NOMO-1 treated with DMSO at 0.1 percent for 48 hours (cell line): ENCODE data around the gene FARP1.

Experiments used
- DNase-seq: peaks from one replicate; lab custom pipeline; 2025; ENCODE audit not compliant: unreplicated experiment; lab: John Stamatoyannopoulos, UW

Gene FARP1

DNA sequence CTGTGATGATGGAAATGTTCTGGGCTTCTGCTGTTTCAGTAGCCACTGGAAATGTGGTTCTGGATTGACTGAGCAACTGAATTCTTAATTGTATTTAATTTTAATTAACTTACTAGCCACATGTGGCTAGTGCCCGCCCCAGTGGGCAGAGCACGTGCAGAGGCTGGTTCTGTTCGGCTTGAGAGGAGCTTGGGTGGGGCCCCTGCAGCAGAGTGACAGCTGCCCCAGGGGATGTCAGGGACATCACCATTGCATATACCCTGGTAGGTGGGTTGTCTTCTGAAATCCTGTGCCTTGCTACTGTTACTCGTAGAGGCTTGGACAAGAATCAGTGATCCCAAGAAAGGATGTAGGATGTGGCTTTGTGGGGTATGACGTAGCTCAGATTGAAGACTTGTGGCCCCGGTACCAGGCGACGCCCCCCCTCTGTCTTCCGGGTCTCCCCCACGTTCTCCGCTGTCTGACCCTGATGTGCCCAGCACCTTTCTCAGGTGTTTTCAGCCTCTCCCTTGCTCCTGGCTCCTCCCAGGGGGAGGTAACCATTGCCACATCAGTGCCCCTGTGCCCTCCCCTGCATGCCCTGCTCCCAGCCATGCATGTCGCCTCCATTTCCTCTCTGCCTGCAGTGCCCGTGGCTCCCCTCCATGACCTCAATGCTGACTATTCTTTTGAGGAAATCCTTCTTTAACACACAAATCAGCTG lies 136.7 kb downstream of the FARP1 start:
- DNase-seq, result no peak

DNA sequence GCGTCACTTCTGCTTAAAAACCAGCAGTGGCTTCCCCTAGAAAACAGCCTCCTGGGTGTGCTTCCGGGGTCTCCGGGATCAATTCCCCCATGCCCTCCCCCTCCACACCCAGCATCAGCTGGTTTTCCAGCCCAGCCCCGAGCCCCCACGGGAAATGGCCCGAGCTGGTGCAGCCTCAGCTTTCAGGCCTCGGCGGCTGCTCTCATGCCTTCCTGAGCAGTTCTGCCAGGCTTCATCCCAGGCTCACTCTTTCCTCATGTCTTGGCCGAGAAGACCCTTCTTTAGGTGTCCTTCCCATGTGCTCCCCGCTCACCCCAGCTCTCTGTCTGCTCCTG lies 137.2 kb downstream of the FARP1 start:
- DNase-seq, result no peak

DNA sequence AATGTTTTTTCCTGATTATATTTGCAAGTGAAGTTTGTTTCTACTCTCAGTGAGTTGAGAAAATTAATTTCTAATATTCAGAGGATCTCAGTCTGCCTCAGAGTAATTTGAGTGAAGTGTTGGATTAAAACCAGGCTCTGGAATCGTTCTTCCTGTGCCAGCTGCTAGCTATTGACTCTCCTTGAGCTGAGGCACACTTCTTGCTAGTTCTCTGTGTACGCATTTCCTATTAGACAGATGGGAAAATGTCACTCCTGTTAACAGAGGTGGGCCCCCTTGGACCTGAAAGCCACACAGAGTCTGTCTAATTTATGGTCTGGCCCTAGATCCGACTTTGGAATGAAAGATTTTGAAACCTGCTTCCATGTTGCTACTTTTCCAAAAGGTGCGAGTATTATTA lies 141.8 kb downstream of the FARP1 start:
- DNase-seq, result no peak

DNA sequence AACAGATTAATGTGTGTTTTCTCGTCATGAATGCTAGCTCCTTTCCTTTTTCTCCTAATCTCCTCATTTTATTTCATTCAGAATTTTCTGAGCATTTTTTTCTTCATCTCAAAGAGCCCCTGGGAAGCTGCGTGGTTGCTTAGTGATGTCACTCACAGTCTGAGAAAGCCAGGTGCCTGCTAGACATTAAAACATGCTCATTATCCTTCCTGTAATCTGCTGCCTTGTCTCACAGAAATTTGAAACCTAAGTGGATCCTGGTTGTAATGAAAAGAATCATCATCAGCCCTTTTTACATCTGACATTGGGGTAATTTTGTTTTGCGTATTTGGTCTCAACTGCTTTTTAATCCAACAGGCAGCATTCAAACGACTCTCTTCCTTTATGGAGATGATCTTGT lies 142.4 kb downstream of the FARP1 start:
- no peak for DNase-seq

DNA sequence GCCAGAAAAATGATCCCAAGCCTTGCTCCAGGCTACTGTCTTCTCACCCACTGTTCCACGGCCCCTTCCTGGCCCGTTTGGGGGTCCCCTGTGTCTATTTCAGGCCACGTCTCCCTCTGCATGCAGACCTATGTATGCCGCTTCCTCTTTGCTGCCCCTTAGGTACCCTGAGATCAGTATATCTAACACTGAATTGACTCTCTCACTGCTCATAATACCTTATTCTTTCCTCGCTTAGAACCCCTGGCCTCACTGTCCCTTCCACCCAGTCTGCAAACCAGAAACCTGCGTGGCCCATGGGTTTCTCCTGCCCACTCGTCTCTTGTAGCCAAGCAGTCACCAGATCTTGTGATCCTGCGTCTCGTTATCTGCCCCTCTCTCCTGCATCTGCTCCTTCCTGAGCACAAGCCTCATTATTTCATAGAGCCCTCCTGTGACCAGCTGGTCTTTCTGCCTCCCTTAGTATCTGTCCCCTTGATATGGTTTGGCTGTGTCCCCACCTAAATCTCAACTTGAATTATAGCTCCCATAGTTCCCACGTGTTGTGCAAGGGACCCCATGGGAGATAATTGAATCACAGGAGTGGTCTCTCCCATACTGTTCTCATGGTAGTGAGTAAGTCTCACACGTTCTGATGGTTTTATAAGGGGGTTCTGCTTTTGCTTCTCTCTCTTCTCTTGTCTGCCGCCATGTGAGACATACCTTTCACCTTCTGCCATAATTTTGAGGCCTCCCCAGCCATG lies 143.1 kb downstream of the FARP1 start:
- DNase-seq, result no peak

DNA sequence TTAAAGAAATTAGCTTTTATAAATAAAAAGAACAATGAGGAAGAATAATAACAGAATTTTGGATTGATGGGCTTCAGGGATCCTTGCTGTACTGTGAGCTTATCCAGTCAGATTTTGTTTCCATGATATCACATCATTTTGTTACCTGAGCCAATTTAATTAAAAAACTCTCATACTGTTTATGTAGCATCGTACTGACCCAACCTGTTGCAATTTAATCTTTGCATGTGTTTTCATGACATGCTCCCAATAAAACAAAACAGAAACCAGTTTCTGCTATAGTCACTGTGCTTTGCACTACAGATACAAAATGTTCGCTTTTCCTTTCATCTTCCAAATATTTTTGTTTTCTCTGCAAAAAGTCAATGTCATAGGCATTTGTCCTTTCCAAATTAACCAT lies 143.9 kb downstream of the FARP1 start:
- no peak for DNase-seq

DNA sequence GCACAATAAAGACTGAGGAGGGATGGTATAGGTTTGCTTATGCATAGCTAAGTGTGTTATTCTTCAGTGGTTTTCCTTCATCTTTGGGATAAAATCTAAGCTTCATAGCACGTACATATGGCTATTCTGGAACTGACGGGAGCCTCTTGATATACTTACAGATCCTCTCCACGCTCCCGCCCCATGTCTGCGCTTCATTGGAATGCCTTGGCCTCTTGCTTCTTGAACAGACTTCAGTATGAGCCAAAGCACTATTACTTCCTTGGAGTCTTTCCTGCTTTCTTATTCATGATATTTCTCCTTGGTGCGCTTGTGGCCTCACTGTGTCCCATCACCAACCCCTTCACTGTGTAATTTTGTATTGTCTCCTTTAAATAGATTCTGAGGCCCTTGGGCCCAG lies 145.3 kb downstream of the FARP1 start:
- DNase-seq, result no peak

DNA sequence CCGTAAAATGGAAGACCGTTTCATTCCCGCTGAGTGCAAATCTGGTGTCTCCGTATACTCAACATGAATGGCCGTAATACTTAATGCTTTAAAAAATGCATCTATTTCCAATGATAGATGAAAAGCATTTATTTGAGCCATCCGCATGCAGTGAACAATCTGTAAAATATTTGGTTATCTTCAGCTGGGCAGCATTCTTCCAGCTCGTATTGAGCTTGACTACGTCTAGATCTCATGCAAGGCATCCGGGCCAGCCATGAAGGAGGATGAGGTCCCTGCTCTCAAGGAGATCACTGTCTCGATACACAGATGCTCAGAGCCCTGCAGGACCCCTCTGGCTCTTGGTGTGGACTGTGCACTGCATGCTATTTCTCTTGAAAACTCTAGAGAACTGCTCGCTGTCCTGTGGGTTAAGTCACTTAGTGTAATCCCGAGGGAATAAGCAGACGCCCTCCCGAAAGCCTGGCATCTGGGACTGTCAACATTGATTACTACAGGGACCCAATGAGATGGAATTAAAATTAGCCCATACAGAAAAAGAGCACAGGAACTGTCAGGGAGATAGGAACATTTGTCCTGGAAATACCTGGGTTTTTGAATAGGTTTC lies 146.5 kb downstream of the FARP1 start:
- DNase-seq, result no peak

DNA sequence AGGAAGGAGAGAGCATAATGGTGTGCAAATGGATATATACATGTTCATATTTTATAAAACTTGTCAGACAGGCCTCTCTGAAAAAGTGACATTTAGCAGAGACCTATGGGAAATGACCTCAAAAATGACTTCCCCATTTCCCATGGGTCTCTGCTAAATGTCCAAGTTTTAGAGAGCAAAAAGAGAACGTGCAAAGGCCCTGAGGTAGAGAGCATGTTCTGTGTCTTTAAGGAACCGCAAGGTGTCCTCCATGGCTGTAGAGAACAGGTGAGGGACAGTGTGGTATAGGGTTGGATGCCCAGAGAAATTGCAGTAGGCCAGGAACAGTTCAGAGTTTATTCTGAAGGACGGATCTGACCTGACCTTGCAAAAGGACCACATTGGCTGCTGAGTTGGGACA lies 147.4 kb downstream of the FARP1 start:
- no peak for DNase-seq

DNA sequence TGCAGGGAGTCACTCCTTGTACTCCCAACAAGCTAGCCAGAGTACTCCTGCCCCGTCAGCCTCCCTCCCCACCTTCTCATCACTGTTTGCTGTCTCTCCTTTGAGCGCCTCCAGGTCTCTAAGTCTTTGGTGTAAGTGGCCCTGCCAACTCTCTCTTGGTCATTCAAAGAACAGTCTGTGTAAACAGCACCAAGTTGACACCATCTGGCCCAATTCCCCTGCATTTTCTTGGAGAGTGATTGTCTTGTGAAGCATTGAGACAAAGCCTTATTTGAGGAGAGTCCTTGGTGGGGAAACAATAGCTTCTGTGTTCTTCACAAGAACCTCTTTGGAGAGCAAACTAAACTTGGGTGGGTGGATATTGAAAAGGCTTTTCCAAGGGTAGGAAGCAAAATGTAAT lies 148.8 kb downstream of the FARP1 start:
- no peak for DNase-seq

DNA sequence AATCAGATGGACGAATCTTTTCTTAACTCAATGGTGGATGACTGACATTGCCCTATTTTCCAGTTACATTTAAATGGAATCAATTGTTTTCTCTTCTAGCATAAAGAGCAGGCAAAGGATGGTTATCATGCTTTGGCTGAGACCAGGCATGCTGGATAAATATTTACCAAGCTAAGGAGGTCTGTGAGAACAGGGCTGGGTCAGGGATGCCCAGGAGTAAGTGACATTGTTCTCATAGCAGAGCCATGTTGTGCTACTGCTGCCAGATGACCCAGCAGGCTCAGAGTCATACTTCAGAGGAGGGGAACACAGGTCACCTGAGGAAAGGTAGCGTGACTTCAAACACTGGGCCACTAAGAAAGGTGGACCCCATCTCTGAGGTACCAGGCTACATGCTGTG lies 150.2 kb downstream of the FARP1 start:
- no peak for DNase-seq

DNA sequence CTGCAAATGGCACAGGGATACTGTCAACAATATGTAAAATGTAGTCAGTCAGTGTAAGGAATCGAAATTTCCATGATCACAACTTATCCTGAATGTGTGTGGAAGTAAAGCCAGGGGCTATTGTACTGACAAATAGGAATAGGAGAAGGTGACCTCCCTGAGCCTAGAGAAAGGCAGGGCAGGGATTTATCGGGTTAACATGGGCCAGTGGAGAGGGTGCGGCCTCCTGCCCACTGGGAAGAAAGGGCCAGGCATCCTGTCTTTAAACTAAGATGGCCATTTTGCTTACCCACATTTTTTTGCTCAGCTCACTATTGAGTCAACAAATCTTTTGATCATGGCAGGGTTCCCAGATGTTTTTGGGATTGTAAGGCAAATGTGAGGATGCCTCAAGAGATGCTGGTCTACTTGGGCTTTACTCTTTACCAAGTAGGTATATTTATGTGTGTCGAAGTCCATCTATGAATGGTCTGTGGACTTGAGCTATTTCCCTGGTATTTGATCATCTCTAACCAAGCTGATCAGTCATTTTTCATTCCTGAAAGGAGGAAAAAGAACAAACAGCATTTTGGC lies 150.8 kb downstream of the FARP1 start:
- DNase-seq, result no peak

DNA sequence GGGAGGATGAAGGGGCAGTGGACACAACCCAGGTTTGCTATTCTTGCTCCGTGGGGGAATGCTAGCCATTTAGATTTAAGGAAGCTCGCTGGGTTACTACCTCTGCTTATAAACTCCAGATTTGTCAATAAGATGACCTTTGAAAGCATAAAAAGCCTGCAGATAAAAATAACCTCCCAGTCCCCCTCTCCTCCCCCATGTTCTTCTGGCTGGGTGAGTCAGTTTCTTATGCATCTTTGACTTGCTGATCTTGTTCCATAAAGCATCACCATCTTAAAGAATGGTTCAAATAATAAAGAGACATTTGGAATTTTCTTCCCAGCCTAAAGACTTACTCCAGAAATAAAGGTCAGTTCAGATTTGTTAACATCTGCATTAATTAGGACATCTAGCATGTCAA lies 152.5 kb downstream of the FARP1 start:
- no peak for DNase-seq

DNA sequence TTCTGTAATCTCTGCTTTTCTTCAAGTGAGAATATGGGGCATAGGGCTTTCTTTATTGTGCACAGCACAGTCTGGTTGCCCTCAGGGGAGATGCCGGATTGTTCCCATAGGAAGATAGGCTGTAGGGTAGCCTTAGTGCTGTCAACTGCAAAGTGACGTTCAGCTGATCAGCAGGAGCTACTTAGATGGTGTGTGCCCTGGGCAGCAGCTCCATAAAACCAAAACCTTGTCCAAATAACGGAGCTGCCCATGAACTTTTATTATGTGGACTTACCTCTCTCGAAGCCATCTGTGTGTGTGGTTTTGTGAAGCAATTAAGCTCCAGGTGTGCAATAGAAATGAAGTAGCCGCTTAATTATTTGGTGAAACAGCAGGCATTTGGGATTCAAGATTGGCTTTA lies 154.2 kb downstream of the FARP1 start:
- DNase-seq, result no peak

DNA sequence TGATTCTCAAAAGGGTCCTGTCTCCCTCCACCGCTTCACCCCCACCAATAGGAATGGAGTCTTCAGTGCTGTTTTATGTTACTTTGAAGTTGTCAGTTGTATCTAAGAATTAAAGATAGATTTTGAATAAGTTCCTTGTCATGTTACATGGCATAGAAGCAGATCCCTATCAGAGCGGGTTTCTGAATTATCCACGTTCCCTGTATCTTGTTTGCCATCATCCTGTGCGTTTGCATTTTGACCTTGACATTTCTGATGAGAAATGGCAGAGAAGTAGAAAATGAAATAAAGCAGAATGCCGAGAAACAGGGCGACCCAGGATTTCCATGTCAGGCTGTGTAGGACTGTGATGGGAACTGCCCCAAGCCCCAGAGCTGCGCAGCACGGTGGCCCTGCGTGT lies 154.9 kb downstream of the FARP1 start:
- DNase-seq, result no peak

DNA sequence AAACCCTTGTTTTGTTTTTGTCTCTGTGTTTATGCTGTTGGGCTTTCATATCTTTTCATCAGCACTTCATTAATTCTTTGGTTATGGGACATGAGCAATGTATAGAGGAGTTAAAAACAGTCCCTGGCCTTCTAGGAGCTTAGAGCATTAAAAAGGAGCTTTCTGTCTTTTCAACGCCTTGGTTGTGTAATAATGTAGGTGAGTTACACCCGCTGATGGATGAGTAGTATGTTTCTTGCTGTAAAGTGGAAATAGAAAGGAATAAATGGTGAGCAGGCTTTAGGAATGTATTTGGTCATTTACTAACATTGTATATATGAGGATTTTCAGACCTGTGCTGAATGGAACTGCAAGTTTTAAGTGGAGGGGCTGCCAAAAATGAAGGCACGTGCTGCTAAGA lies 155.7 kb downstream of the FARP1 start:
- DNase-seq, result no peak

DNA sequence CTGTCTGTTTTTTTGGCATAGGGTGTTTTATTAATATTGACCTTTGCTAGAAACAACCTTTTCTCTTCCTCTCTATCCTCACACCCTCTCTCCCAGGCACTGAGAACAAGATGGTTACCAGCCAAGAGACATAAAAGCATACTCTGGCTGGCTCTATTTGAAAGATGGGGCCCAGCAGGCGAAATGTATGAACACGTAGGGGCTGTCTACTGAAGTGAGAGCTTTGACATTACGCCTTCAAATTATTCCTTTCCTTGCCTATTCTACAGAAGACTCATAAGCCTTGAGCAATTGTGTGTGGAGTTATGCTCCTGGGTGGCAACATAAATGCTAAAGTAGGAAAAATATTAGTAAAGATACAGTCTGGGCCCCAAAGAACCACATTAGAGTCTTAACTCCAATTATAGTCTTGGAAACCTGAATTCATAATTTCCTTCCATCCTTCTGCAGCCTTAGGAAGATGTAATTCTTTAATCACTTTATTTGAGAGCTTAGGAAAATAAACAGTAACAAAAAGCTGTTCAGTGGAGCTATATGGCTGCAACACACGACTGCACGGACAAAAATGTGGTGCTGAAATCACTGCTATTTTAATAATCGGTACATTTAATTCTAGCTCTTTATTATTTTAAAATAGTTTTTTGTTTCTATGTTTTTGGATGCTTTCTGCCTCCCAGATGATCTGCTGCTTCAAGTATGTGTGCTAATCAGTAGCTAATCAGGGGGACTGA lies 156.5 kb downstream of the FARP1 start:
- DNase-seq, result no peak

DNA sequence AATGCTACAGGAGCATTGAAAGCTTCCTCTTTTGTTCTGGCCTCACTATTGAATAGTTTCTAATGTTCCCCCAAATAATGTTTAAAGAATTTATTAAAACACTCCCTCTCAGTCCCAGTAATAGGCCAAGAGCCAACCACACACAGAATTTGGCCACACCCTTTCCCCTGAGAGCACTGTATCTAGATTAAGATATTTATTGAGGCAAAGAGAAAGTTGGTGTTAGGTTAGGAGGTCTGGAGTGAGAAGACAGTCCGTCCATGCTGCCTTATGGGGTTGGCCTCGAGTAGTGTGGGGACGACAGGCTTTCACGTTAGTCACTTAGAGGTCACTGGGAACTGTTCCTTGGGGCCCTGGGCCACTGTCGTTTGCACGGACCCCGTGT lies 157.1 kb downstream of the FARP1 start:
- DNase-seq, result no peak

DNA sequence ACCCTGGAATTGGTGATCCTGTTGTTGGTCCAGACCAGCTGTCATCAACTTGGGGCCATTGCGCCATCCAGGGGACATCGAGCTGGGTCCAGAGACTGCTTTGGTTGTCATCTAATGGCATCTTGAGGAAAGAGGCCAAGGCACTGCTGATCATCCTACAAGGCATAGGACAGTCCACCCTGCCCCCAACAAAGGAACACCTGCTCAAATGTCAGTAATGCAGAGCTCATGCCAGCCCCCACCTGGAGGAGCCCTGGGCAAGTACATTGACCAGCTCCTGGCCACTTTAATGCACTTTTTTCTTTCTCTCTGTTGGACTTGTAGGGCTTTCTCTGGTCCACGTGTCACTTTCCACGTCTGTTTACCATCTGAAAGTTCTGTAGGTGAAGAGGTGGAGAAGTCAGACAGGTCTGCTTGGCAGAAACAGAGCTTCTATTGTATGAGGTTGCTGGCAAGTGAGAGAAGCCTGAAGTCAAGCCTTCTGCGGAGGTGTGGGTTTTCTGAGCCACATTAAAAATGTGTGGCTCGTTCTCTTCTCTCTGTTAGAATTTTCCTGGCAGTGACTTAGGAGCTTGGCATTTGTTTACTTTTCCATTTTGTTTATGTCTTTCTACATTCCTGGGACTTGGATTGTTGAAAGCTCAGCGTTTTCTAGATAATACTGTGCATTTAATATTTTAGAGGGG lies 158.2 kb downstream of the FARP1 start:
- no peak for DNase-seq

DNA sequence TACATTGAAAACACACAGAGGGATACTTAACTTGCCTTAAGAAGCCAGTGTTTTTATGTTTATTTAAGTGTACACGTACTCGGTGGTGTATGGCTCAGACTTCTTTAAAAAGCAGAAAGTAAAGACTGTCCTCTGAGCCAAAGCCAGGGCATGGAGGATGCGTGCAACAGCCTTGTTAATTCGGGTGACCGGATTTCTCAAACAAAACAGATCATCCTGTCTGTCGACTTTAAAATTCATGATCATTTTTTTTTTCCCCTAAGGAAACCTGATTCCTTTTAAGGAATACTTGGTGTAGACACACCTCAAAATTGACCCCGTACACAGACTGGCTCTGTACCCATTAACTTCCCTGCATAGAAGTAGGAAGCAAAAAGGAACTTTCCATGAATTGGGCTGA lies 158.8 kb downstream of the FARP1 start:
- DNase-seq, result no peak

DNA sequence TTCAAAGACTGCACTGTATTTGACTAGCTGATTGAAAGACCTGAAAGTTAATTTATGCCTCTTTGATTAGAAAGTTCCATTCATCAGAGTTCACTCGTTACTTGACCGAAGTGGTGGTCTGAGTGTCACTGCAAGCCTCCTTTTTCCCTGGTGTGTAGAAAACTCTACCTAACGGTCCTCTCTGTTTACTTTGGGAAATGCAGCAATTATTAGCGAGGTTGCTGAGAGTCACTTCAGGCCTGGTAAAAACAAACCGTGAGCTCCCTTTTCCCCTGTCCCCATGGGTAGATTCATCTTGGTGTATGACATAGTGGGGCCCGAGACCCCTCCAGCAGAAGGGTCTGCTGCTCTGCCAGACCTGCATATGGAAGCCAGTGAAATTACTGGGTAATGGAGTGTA lies 161.0 kb downstream of the FARP1 start:
- no peak for DNase-seq
